Liver (tissue), 9 donors: ENCODE data around the gene FGFBP3. TPM values are rescaled to one million over a fixed set of nuclear protein-coding genes. Genes with fewer than 3 reads are reported as not detected.

Experiments
- DNase-seq: peaks from one replicate; pipeline ENCODE4 v3.0.0-alpha.2; 2017; ENCODE audit warnings: low spot score
- H3K27ac ChIP-seq, 2 donors: one replicate each; pipeline ENCODE4 v1.7.0; 2013; ENCODE audit warnings: inconsistent platforms in 2 of 2, low read length in 2 of 2, control low read depth in 1 of 2, low read depth in 1 of 2, mild to moderate bottlenecking in 1 of 2
- H3K27me3 ChIP-seq, 4 donors: one replicate each; pipeline versions ENCODE4 v1.6.1 to v1.7.0; 2013; ENCODE audit warnings: low read length in 3 of 4, inconsistent platforms in 1 of 4, mild to moderate bottlenecking in 1 of 4, moderate library complexity in 1 of 4; ENCODE audit not compliant: control insufficient read depth in 4 of 4, insufficient read depth in 4 of 4
- H3K36me3 ChIP-seq, 4 donors: one replicate each; pipeline versions ENCODE4 v1.6.1 to v1.7.0; 2013; ENCODE audit warnings: low read length in 3 of 4, mild to moderate bottlenecking in 3 of 4, low read depth in 1 of 4, moderate library complexity in 1 of 4; ENCODE audit not compliant: control insufficient read depth in 4 of 4, insufficient read depth in 3 of 4
- H3K4me1 ChIP-seq, 4 donors: one replicate each; pipeline versions ENCODE4 v1.6.1 to v1.7.0; 2013; ENCODE audit warnings: low read length in 3 of 4, mild to moderate bottlenecking in 3 of 4, moderate library complexity in 1 of 4; ENCODE audit not compliant: control insufficient read depth in 4 of 4, insufficient read depth in 4 of 4
- H3K4me3 ChIP-seq, 3 donors: one replicate each; pipeline versions ENCODE4 v1.6.1 to v1.7.0; 2013; ENCODE audit warnings: low read length in 3 of 3, control low read depth in 1 of 3, low read depth in 1 of 3, mild to moderate bottlenecking in 1 of 3
- H3K9ac ChIP-seq, 2 donors: one replicate each; pipeline ENCODE4 v1.7.0; 2013; ENCODE audit warnings: low read length in 2 of 2, mild to moderate bottlenecking in 2 of 2, moderate library complexity in 2 of 2, control low read depth in 1 of 2, low read depth in 1 of 2
- H3K9me3 ChIP-seq, 4 donors: one replicate each; pipeline versions ENCODE4 v1.6.1 to v1.7.0; 2013; ENCODE audit warnings: low read length in 3 of 4; ENCODE audit not compliant: control insufficient read depth in 4 of 4
- EGR1 ChIP-seq, 2 donors: IDR thresholded peaks; 2 replicates each; pipeline ENCODE4 v1.6.1; 2016 to 2018; ENCODE audit warnings: antibody characterized with exemption in 2 of 2, low read depth in 2 of 2
- FOXA1 ChIP-seq: IDR thresholded peaks from 2 replicates; pipeline ENCODE4 v1.6.1; 2016; ENCODE audit warnings: antibody characterized with exemption
- FOXA2 ChIP-seq: IDR thresholded peaks from 2 replicates; pipeline ENCODE4 v1.6.1; 2016; ENCODE audit warnings: antibody characterized with exemption
- GABPA ChIP-seq, 2 donors: IDR thresholded peaks in 1 of 2; conservative IDR thresholded peaks in 1 of 2; 2 replicates each; pipeline ENCODE4 v1.6.1; 2016; ENCODE audit warnings: antibody characterized with exemption in 2 of 2, mild to moderate bottlenecking in 1 of 2, moderate library complexity in 1 of 2
- HNF4A ChIP-seq, 2 donors: conservative IDR thresholded peaks; 2 replicates each; pipeline ENCODE4 v1.6.1; 2016; ENCODE audit warnings: antibody characterized with exemption in 2 of 2, mild to moderate bottlenecking in 2 of 2
- HNF4G ChIP-seq: IDR thresholded peaks from 2 replicates; pipeline ENCODE4 v1.6.1; 2016; ENCODE audit warnings: antibody characterized with exemption
- JUND ChIP-seq, 2 donors: IDR thresholded peaks; 2 replicates each; pipeline ENCODE4 v1.6.1; 2016; ENCODE audit warnings: antibody characterized with exemption in 2 of 2
- NR2F2 ChIP-seq: IDR thresholded peaks from 2 replicates; pipeline ENCODE4 v1.6.1; 2016; ENCODE audit warnings: antibody characterized with exemption
- RAD21 ChIP-seq, 2 donors: IDR thresholded peaks; 2 replicates each; pipeline ENCODE4 v1.6.1; 2016; ENCODE audit warnings: antibody characterized with exemption in 2 of 2, mild to moderate bottlenecking in 2 of 2
- RXRA ChIP-seq, 2 donors: IDR thresholded peaks; 2 replicates each; pipeline ENCODE4 v1.6.1; 2017 to 2018; ENCODE audit warnings: antibody characterized with exemption in 2 of 2, mild to moderate bottlenecking in 1 of 2
- TAF1 ChIP-seq: conservative IDR thresholded peaks from 2 replicates; pipeline ENCODE4 v1.6.1; 2016; ENCODE audit warnings: antibody characterized with exemption, mild to moderate bottlenecking
- YY1 ChIP-seq: IDR thresholded peaks from 2 replicates; pipeline ENCODE4 v1.6.1; 2016; ENCODE audit warnings: antibody characterized with exemption, mild to moderate bottlenecking
- WGBS: extraction: QIAGEN DNeasy Blood & Tissue Kit; methylation state at CpG from one replicate; pipeline ENCODE4 v1.1.7; 2013; 5-methylcytosine and 5-hydroxymethylcytosine counted together
- polyA plus RNA-seq, 2 donors: library from polyadenylated mRNA; stranded (reverse) in 1 of 2; unstranded in 1 of 2; fragments of 200-250 nt in 1 of 2; fragments of >200 nt in 1 of 2; fragmentation: Nextera tagmentation in 1 of 2; extraction: Ambion mirVana in 1 of 2; gene quantifications; one replicate each; pipeline versions ENCODE4 v1.2.1 to v1.2.3, GENCODE V29; 2013 to 2015
- total RNA-seq, 2 donors: library from RNA; depleted of rRNA; stranded (reverse); fragments of >200 nt; gene quantifications; one replicate each; pipeline ENCODE4 v1.2.3, GENCODE V29; 2014
- TF ChIP-seq, protein P1 (sequence below): IDR thresholded peaks from 2 replicates; pipeline ENCODE4 v1.6.1; 2016; ENCODE audit warnings: antibody characterized with exemption
- TF ChIP-seq, protein P2 (sequence below): IDR thresholded peaks from 2 replicates; pipeline ENCODE4 v1.6.1; 2016; ENCODE audit warnings: antibody characterized with exemption, mild to moderate bottlenecking
- TF ChIP-seq, protein P3 (sequence below): IDR thresholded peaks from 2 replicates; pipeline ENCODE4 v1.6.1; 2016; ENCODE audit warnings: antibody characterized with exemption
- TF ChIP-seq, protein P4 (sequence below): fragments of 150-350 bp; IDR thresholded peaks from 2 replicates; pipeline ENCODE4 v1.5.1; 2017; ENCODE audit warnings: improper control_type of control experiment, low read depth, low read length; ENCODE audit not compliant: missing input control
- TF ChIP-seq, protein P5 (sequence below): IDR thresholded peaks from 2 replicates; pipeline ENCODE4 v1.6.1; 2016; ENCODE audit warnings: antibody characterized with exemption
- donor health status: healthy.
- donor health status: healthy.
- donor health status: healthy.
- donor health status: healthy.
- donor health status: healthy.

The FGFBP3 gene
- total and polyA plus RNA-seq, 4 donors = 0.08 to 0.37 (median 0.19) TPM

DNA sequence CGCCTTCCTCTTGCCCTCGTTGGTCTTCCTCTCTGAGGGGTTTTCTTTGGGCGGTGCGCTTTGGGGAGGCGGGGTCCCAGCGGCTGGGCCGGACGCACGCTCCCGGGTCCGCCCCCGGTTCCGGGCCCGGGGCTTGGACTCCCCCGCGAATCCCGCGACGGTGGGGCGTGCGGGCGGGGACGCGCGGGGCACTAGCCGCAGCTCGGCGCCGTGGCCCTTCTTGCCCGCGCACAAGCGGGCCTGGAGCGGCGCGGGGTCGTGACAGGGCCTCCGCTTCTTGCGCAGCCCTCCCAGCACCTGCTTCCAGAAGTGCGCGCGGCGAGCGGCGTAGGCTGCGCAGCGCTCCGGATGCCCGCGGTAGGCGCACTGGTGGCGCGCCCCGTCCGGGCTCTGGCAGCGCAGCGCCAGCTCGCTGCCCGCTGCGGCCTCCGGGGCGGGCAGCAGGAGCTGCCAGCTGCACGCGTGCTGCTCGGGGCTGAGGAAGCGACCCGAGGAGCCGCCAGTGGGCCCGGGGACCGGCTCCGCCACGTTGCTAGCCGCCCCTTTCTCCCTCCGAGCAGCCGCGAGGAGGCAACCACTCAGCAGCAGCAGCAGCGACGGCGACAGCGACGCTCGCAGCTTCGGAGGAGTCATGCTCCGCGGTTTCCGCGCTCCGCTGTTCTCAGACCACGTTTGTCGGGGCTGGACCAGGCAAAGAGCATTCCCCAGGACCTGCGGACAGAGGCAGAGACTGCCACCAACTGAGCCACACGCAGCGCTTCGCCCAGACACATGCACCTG is 759 bp downstream of the FGFBP3 start:
- Histone ChIP-seq H3K36me3 (no peaks in the 10 kb centered on the region), H3K9ac (peak overlapping the region; percentile 3 to 62), H3K4me1 (peaks cover 0 to 16% (median 12%) of the 10 kb centered on the region in 4 donors), H3K27me3 (no peaks in the 10 kb centered on the region), H3K27ac (peak overlapping the region; percentile 29 to 31), H3K4me3 (peak overlapping the region; percentile 71 to 92 (median 72)), H3K9me3 (no peaks in the 10 kb centered on the region)
- no peak for TF ChIP-seq FOXA2
- peak; percentile 28 to 57 for TF ChIP-seq RAD21 (IDR thresholded peaks at IDR 0.05)
- no peak for TF ChIP-seq HNF4G
- no peak for TF ChIP-seq TAF1
- TF ChIP-seq, protein P1, sequence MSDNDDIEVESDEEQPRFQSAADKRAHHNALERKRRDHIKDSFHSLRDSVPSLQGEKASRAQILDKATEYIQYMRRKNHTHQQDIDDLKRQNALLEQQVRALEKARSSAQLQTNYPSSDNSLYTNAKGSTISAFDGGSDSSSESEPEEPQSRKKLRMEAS = peak; percentile 13
- TF ChIP-seq, protein P2, sequence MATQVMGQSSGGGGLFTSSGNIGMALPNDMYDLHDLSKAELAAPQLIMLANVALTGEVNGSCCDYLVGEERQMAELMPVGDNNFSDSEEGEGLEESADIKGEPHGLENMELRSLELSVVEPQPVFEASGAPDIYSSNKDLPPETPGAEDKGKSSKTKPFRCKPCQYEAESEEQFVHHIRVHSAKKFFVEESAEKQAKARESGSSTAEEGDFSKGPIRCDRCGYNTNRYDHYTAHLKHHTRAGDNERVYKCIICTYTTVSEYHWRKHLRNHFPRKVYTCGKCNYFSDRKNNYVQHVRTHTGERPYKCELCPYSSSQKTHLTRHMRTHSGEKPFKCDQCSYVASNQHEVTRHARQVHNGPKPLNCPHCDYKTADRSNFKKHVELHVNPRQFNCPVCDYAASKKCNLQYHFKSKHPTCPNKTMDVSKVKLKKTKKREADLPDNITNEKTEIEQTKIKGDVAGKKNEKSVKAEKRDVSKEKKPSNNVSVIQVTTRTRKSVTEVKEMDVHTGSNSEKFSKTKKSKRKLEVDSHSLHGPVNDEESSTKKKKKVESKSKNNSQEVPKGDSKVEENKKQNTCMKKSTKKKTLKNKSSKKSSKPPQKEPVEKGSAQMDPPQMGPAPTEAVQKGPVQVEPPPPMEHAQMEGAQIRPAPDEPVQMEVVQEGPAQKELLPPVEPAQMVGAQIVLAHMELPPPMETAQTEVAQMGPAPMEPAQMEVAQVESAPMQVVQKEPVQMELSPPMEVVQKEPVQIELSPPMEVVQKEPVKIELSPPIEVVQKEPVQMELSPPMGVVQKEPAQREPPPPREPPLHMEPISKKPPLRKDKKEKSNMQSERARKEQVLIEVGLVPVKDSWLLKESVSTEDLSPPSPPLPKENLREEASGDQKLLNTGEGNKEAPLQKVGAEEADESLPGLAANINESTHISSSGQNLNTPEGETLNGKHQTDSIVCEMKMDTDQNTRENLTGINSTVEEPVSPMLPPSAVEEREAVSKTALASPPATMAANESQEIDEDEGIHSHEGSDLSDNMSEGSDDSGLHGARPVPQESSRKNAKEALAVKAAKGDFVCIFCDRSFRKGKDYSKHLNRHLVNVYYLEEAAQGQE = peak; percentile 40
- TF ChIP-seq, protein P3, sequence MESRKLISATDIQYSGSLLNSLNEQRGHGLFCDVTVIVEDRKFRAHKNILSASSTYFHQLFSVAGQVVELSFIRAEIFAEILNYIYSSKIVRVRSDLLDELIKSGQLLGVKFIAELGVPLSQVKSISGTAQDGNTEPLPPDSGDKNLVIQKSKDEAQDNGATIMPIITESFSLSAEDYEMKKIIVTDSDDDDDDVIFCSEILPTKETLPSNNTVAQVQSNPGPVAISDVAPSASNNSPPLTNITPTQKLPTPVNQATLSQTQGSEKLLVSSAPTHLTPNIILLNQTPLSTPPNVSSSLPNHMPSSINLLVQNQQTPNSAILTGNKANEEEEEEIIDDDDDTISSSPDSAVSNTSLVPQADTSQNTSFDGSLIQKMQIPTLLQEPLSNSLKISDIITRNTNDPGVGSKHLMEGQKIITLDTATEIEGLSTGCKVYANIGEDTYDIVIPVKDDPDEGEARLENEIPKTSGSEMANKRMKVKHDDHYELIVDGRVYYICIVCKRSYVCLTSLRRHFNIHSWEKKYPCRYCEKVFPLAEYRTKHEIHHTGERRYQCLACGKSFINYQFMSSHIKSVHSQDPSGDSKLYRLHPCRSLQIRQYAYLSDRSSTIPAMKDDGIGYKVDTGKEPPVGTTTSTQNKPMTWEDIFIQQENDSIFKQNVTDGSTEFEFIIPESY = no peak
- no peak for TF ChIP-seq NR2F2
- TF ChIP-seq, protein P4, sequence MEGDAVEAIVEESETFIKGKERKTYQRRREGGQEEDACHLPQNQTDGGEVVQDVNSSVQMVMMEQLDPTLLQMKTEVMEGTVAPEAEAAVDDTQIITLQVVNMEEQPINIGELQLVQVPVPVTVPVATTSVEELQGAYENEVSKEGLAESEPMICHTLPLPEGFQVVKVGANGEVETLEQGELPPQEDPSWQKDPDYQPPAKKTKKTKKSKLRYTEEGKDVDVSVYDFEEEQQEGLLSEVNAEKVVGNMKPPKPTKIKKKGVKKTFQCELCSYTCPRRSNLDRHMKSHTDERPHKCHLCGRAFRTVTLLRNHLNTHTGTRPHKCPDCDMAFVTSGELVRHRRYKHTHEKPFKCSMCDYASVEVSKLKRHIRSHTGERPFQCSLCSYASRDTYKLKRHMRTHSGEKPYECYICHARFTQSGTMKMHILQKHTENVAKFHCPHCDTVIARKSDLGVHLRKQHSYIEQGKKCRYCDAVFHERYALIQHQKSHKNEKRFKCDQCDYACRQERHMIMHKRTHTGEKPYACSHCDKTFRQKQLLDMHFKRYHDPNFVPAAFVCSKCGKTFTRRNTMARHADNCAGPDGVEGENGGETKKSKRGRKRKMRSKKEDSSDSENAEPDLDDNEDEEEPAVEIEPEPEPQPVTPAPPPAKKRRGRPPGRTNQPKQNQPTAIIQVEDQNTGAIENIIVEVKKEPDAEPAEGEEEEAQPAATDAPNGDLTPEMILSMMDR = no peak
- TF ChIP-seq, protein P5, sequence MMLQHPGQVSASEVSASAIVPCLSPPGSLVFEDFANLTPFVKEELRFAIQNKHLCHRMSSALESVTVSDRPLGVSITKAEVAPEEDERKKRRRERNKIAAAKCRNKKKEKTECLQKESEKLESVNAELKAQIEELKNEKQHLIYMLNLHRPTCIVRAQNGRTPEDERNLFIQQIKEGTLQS = no peak
- no peak for TF ChIP-seq YY1
- no peak for TF ChIP-seq RXRA (IDR thresholded peaks at IDR 0.05)
- TF ChIP-seq HNF4A (conservative IDR thresholded peaks at IDR 0.05) = no peak
- TF ChIP-seq FOXA1 = no peak
- TF ChIP-seq EGR1 (IDR thresholded peaks at IDR 0.05; ENCODE audit: low read depth in 2 of 2) = no peak
- no peak for TF ChIP-seq JUND (IDR thresholded peaks at IDR 0.05)
- no peak for TF ChIP-seq GABPA (IDR thresholded peaks at IDR 0.05 in 1 of 2, conservative IDR thresholded peaks at IDR 0.05 in 1 of 2)
- WGBS = under 1% methylated on average over 93 of the region's 93 CpGs
- peak; percentile 64 for DNase-seq
